WI38 (cell line): ENCODE data around the gene CYB561.

Source experiments
- H3K4me3 ChIP-seq: 2 replicates; pipeline ENCODE4 v1.5.1; 2011; ENCODE audit warnings: low read depth, mild to moderate bottlenecking, control low read depth, low read length
- CTCF ChIP-seq: IDR thresholded peaks from 2 replicates; pipeline ENCODE4 v1.5.1; 2012; ENCODE audit warnings: low read depth, mild to moderate bottlenecking, control low read depth, low read length

Gene CYB561

GRCh38 chr17:63421681-63422645 is 24.1 kb downstream of the CYB561 start:
- TF ChIP-seq CTCF, result no peak
- no peak overlapping the region for H3K4me3 ChIP-seq

- H3K4me3 ChIP-seq, result no peak overlapping the region
- TF ChIP-seq CTCF, result no peak
These were observed 25.0 kb downstream of the CYB561 start for GRCh38 chr17:63420868-63421680.

GRCh38 chr17:63419949-63420867 is 25.9 kb downstream of the CYB561 start:
- TF ChIP-seq CTCF, result no peak
- H3K4me3 ChIP-seq, result no peak overlapping the region

- TF ChIP-seq CTCF, result no peak
- no peak overlapping the region for H3K4me3 ChIP-seq
These were observed 26.7 kb downstream of the CYB561 start for GRCh38 chr17:63419398-63419797.

GRCh38 chr17:63418540-63418939 is 27.6 kb downstream of the CYB561 start:
- no peak overlapping the region for H3K4me3 ChIP-seq
- no peak for TF ChIP-seq CTCF

GRCh38 chr17:63414222-63414621 is 31.9 kb downstream of the CYB561 start:
- no peak for TF ChIP-seq CTCF
- H3K4me3 ChIP-seq, result no peak overlapping the region
